HEK293T (cell line): ENCODE measurements around the gene ACP3.

Source experiments
- CTBP1 ChIP-seq: fragments of 450-650 bp; IDR thresholded peaks from 2 replicates; pipeline ENCODE4 v1.6.1; 2016; ENCODE audit warnings: borderline replicate concordance
- NFRKB ChIP-seq: fragments of 450-650 bp; IDR thresholded peaks from 2 replicates; pipeline ENCODE4 v1.6.1; 2016; ENCODE audit warnings: mild to moderate bottlenecking, moderate library complexity

DNA sequence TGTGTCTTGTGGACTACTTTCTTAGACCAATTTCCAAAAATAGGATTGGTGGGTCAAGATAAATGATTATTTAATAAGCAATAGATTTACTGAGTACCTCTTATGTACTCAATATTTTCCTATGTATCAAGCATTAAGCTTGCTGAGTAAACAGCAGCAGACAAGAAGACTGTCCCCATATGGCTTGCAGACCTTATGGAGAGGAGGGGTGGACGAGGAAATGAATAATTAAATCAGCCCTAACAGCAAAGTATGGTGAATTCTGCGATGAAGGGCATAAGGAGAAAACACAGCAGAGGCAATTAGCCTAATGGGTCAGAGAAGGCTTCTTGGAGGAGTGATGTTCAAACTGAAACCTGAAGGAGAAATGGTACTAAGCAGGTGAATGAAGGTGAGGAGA lies 45.1 kb downstream of the ACP3 start:
- TF ChIP-seq CTBP1 (no peak), NFRKB (no peak)
